ENCODE results near the gene AAK1. TPM values are rescaled to one million over a fixed set of nuclear protein-coding genes. Genes with fewer than 3 reads are reported as not detected.

The AAK1 gene
- total RNA-seq, 1 donor from 2014 or later = 43.4 TPM

DNA sequence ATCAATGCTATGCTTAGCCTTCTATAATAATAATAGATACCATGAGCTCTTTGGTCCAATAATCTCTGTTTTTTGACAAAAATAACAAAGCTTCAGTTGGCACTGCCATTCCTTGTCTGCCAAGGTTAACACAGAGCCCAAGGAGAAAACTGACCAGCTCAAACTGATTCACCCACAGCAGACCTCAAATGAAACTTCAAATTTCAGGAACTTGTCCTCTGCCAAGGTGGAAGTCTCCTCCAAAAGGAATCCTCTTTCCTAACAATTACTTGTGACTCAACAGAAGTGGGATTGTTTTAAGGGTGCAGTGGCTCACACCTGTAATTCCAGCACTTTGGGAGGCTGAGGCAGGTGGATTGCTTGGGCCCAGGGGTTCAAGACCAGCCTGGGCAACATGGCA lies 12.1 kb downstream of the AAK1 start:
- Mint-ChIP-seq H3K4me3 (ENCODE audit: low read depth) (no peak overlapping the region), H3K27ac (no peak overlapping the region), H3K9me3 (ENCODE audit: low read depth) (no peaks in the 10 kb centered on the region), H3K4me1 (ENCODE audit: low read depth) (peaks cover 7% of the 10 kb centered on the region), H3K36me3 (ENCODE audit: insufficient read depth) (no peaks in the 10 kb centered on the region), H3K27me3 (no peaks in the 10 kb centered on the region)
- TF ChIP-seq CTCF (IDR thresholded peaks at IDR 0.05; ENCODE audit: unreplicated experiment) = no peak
- DNase-seq (ENCODE audit: low spot score, unreplicated experiment) = no peak

DNA sequence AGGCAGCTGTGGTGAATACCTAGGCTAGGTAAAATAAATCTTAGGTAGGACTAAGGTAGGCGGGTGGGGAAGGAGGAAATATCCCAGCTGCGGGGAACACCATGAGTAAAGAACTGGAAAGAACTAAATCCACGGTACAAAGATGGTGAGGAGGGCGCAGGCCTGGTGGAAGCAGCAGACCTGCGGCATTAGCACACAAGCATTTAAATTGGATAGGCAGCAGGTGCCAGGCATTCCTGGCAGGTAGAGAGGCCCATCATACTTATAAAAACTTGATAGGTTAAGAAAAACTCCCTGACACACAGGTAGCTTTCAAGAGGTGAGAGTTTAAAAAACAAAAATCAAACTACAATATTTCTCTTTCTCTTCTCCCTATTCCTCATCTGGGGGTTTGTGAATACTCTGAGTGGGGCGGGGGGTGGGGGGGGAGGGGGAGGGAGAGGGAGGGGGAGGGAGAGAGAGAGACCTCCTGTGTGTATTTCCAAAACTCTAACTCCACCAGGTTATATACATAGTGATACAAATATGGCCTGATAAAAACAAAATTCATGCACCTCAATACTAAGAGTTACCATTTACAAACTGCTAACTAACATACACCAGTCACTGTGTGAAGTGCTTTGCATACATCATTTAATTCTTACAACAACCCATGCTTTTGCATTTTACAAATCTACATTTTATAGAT lies 13.5 kb downstream of the AAK1 start:
- Mint-ChIP-seq H3K4me1 (ENCODE audit: low read depth) (peaks cover 7% of the 10 kb centered on the region), H3K4me3 (ENCODE audit: low read depth) (no peak overlapping the region), H3K36me3 (ENCODE audit: insufficient read depth) (no peaks in the 10 kb centered on the region), H3K27ac (no peak overlapping the region), H3K27me3 (no peaks in the 10 kb centered on the region), H3K9me3 (ENCODE audit: low read depth) (no peaks in the 10 kb centered on the region)
- no peak for DNase-seq (ENCODE audit: low spot score, unreplicated experiment)
- no peak for TF ChIP-seq CTCF (IDR thresholded peaks at IDR 0.05; ENCODE audit: unreplicated experiment)

- peaks cover 7% of the 10 kb centered on the region for H3K4me1 Mint-ChIP-seq (ENCODE audit: low read depth)
- H3K4me3 Mint-ChIP-seq (ENCODE audit: low read depth) = no peak overlapping the region
- no peaks in the 10 kb centered on the region for H3K9me3 Mint-ChIP-seq (ENCODE audit: low read depth)
- DNase-seq (ENCODE audit: low spot score, unreplicated experiment) = no peak
- no peak for TF ChIP-seq CTCF (IDR thresholded peaks at IDR 0.05; ENCODE audit: unreplicated experiment)
- H3K27ac Mint-ChIP-seq = no peak overlapping the region
- H3K27me3 Mint-ChIP-seq = no peaks in the 10 kb centered on the region
- peaks cover 2% of the 10 kb centered on the region for H3K36me3 Mint-ChIP-seq (ENCODE audit: insufficient read depth)
These were observed 15.1 kb downstream of the AAK1 start for GRCh38 chr2:69628325-69629021.

DNA sequence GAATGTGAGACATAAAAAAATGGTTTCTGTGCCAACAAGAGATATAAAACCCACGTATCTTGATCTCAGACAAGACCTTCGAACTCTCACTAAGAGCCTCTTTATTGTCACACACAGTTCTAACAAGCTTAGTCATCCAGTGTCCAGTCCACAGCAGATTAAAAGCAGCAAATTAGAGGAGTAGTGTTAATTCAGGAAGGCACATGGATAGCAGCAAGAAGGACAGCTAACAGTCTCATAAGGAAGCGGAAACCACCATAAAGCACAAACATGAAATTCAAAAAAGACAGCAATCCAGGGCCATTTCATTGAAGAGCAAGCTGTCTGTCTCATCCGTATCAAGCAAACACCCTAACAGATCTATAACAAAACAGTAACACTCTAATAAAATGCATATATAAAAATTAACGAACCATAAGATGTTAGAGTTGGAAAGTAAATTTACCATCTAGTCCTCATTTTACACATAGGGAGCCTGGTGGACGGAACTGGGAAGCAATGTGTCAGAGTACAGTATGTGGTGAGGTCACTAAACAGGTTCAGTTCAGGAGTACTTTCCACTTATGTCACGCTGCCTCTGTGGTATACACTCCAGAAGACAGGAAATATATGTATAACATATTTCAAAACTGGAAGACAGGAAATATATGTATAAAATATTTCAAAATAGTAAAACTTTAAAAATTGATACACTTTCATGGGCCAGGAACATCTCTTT lies 18.3 kb downstream of the AAK1 start:
- Mint-ChIP-seq H3K27me3 (no peaks in the 10 kb centered on the region), H3K36me3 (ENCODE audit: insufficient read depth) (peaks cover 5% of the 10 kb centered on the region), H3K9me3 (ENCODE audit: low read depth) (no peaks in the 10 kb centered on the region), H3K4me3 (ENCODE audit: low read depth) (no peak overlapping the region), H3K4me1 (ENCODE audit: low read depth) (no peaks in the 10 kb centered on the region), H3K27ac (no peak overlapping the region)
- TF ChIP-seq CTCF (IDR thresholded peaks at IDR 0.05; ENCODE audit: unreplicated experiment) = no peak
- DNase-seq (ENCODE audit: low spot score, unreplicated experiment) = no peak

GRCh38 chr2:69624611-69625010 lies 18.9 kb downstream of the AAK1 start:
- Mint-ChIP-seq H3K27ac (no peak overlapping the region), H3K4me3 (ENCODE audit: low read depth) (no peak overlapping the region), H3K9me3 (ENCODE audit: low read depth) (no peaks in the 10 kb centered on the region), H3K27me3 (no peaks in the 10 kb centered on the region), H3K4me1 (ENCODE audit: low read depth) (no peaks in the 10 kb centered on the region), H3K36me3 (ENCODE audit: insufficient read depth) (peaks cover 5% of the 10 kb centered on the region)
- DNase-seq (ENCODE audit: low spot score, unreplicated experiment) = no peak
- TF ChIP-seq CTCF (IDR thresholded peaks at IDR 0.05; ENCODE audit: unreplicated experiment) = no peak
